HG03060 (cell line): ENCODE results near the gene AXDND1.

ENCODE experiments used
- ATAC-seq: cut with Tn5 transposase; IDR thresholded peaks from one replicate; pipeline ENCODE4 v1.9.1; 2021; ENCODE audit warnings: low read depth, moderate number of reproducible peaks; ENCODE audit not compliant: unreplicated experiment

AXDND1 gene

GRCh38 chr1:179550746-179551682 is 185.2 kb downstream of the AXDND1 start:
- ATAC-seq: peak; percentile 92

GRCh38 chr1:179554427-179554826 is 188.7 kb downstream of the AXDND1 start:
- no peak for ATAC-seq

GRCh38 chr1:179558078-179558477 is 192.3 kb downstream of the AXDND1 start:
- no peak for ATAC-seq

GRCh38 chr1:179575497-179576314 is 209.9 kb downstream of the AXDND1 start, which contains the start of gene NPHS2:
TSS of gene NPHS2 (minus strand) at chr1:179575948. CDS start at chr1:179575864, 84 bp downstream.
- no peak for ATAC-seq

- ATAC-seq: no peak
Observed at GRCh38 chr1:179576509-179576908, 210.7 kb downstream of the AXDND1 start.

GRCh38 chr1:179583771-179584320 is 218.1 kb downstream of the AXDND1 start:
- ATAC-seq: no peak

- ATAC-seq: no peak
Observed at GRCh38 chr1:179586107-179586823, 220.5 kb downstream of the AXDND1 start.

- no peak for ATAC-seq
Observed at GRCh38 chr1:179587336-179587735, 221.6 kb downstream of the AXDND1 start.

GRCh38 chr1:179588425-179589024 is 222.8 kb downstream of the AXDND1 start:
- no peak for ATAC-seq

GRCh38 chr1:179589509-179589908 is 223.7 kb downstream of the AXDND1 start:
- ATAC-seq: no peak

- no peak for ATAC-seq
Observed at GRCh38 chr1:179590671-179591070, 224.9 kb downstream of the AXDND1 start.

GRCh38 chr1:179591253-179591591 is 225.5 kb downstream of the AXDND1 start:
- no peak for ATAC-seq

GRCh38 chr1:179591592-179592580 is 226.1 kb downstream of the AXDND1 start, which contains the start of gene TDRD5:
TSS of gene TDRD5 (plus strand) at chr1:179591832. CDS start at chr1:179592616, 784 bp downstream.
- no peak for ATAC-seq

GRCh38 chr1:179598631-179599030 is 232.9 kb downstream of the AXDND1 start:
- ATAC-seq: no peak

GRCh38 chr1:179599623-179600249 is 234.0 kb downstream of the AXDND1 start:
- no peak for ATAC-seq

- no peak for ATAC-seq
Observed at GRCh38 chr1:179601093-179601492, 235.3 kb downstream of the AXDND1 start.
